HG03095 (cell line): ENCODE measurements around the gene OSBPL8.

Experiments
- ATAC-seq: cut with Tn5 transposase; IDR thresholded peaks from one replicate; pipeline ENCODE4 v1.9.1; 2021; ENCODE audit warnings: moderate library complexity; ENCODE audit not compliant: unreplicated experiment

OSBPL8 gene

GRCh38 chr12:76316468-76316867 lies 243.1 kb downstream of the OSBPL8 start:
- no peak for ATAC-seq

GRCh38 chr12:76313299-76313698 lies 246.3 kb downstream of the OSBPL8 start:
- no peak for ATAC-seq

- no peak for ATAC-seq
These were observed 247.3 kb downstream of the OSBPL8 start for GRCh38 chr12:76312315-76312714.

- ATAC-seq = no peak
These were observed 247.8 kb downstream of the OSBPL8 start for GRCh38 chr12:76311796-76312195.

GRCh38 chr12:76310110-76310509 lies 249.5 kb downstream of the OSBPL8 start:
- ATAC-seq = no peak

GRCh38 chr12:76308866-76309265 lies 250.7 kb downstream of the OSBPL8 start:
- ATAC-seq = no peak

- no peak for ATAC-seq
These were observed 252.5 kb downstream of the OSBPL8 start for GRCh38 chr12:76307083-76307482.

GRCh38 chr12:76303989-76304460 lies 255.5 kb downstream of the OSBPL8 start:
- no peak for ATAC-seq

- ATAC-seq = no peak
These were observed 256.2 kb downstream of the OSBPL8 start for GRCh38 chr12:76303365-76303764.
